DMS 273 (cell line): ENCODE measurements around the gene SCP2.

ENCODE experiments used
- DNase-seq: peaks from one replicate; lab custom pipeline; 2025; ENCODE audit not compliant: unreplicated experiment; lab: John Stamatoyannopoulos, UW

The SCP2 gene

DNA sequence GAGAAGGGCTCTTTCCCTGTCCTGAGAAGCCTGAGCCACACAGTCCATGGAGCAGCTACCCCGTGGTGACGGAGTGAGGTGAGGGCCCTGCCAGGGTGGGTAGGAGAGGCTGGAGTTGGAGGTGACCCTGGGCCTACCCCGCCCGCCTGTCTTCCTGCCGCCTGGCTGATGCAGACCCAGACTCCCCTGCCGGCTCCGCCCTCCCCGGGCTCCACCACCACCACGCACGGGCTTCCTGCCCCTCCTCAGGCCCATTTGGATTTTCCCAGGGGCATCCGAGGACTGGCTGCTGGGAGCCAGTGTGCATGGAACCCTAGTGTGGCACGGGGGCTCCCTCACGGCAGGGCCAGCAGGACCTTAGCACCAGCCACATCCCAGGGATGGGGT lies 167.4 kb downstream of the SCP2 start:
- DNase-seq: no peak
